SK-N-SH (cell line): Measurements from ENCODE around the gene ENTR1. TPM values are rescaled to one million over a fixed set of nuclear protein-coding genes. Genes with fewer than 3 reads are reported as not detected.

Source experiments
- CTCF ChIA-PET: fragments of 300-600, 350-600 bp; formaldehyde crosslinking; extraction: SDS; loops from one replicate; lab custom pipeline; 2021; lab: Yijun Ruan, JAX
- POLR2A ChIA-PET: fragments of 350-600 bp; sonication (Branson Sonifier 250); formaldehyde crosslinking; extraction: SDS; loops from one replicate; lab custom pipeline; 2020; ENCODE audit warnings: antibody characterized with exemption, inconsistent platforms; lab: Yijun Ruan, JAX
- DNase-seq: peaks from one replicate; pipeline ENCODE4 v3.0.0; 2012
- H2AFZ ChIP-seq: fragments of 200-600 bp; sonication (generic); 2 replicates; pipeline ENCODE4 v1.8.1; 2016; ENCODE audit warnings: antibody characterized with exemption, mild to moderate bottlenecking, low read depth
- H3F3A ChIP-seq: fragments of 200-600 bp; sonication (generic); replicated peaks from 2 replicates; pipeline ENCODE3; 2016; ENCODE audit warnings: antibody characterized with exemption, mild to moderate bottlenecking; ENCODE audit not compliant: insufficient read depth
- H3K27ac ChIP-seq, 2 experiments: fragments of 200-500 bp in 1 of 2; fragments of 200-600 bp in 1 of 2; sonication (Bioruptor generic) in 1 of 2; sonication (generic), shearing (Covaris generic) in 1 of 2; 2 replicates each; pipeline versions ENCODE4 v1.5.1 to v1.6.1; 2014 to 2016; ENCODE audit warnings: low read depth in 2 of 2, inconsistent platforms in 1 of 2, low read length in 1 of 2, mild to moderate bottlenecking in 1 of 2, mixed read lengths in 1 of 2
- H3K27me3 ChIP-seq: fragments of 200-600 bp; sonication (generic), shearing (Covaris generic); 2 replicates; pipeline ENCODE4 v1.6.1; 2016; ENCODE audit warnings: mixed run types; ENCODE audit not compliant: insufficient read depth
- H3K36me3 ChIP-seq, 2 experiments: fragments of 200-500 bp in 1 of 2; fragments of 200-600 bp in 1 of 2; sonication (Bioruptor generic) in 1 of 2; sonication (generic) in 1 of 2; replicated peaks in 1 of 2; 2 replicates each; pipeline versions ENCODE3 to v1.5.1; 2014 to 2016; ENCODE audit warnings: low read length in 1 of 2, mild to moderate bottlenecking in 1 of 2; ENCODE audit not compliant: insufficient read depth in 2 of 2, control insufficient read depth in 1 of 2
- H3K4me1 ChIP-seq, 2 experiments: fragments of 200-500 bp in 1 of 2; fragments of 200-600 bp in 1 of 2; sonication (Bioruptor generic) in 1 of 2; sonication (generic), shearing (Covaris generic) in 1 of 2; 2 replicates each; pipeline versions ENCODE4 v1.5.1 to v1.6.1; 2014 to 2016; ENCODE audit warnings: low read depth in 1 of 2, low read length in 1 of 2, mixed run types in 1 of 2; ENCODE audit not compliant: insufficient read depth in 2 of 2, control insufficient read depth in 1 of 2
- H3K4me2 ChIP-seq: fragments of 200-600 bp; sonication (generic), shearing (Covaris generic); 2 replicates; pipeline ENCODE4 v1.6.1; 2017; ENCODE audit warnings: mixed run types
- H3K4me3 ChIP-seq, 2 experiments: fragments of 200-500 bp in 1 of 2; fragments of 200-600 bp in 1 of 2; sonication (Bioruptor generic) in 1 of 2; sonication (generic), shearing (Covaris generic) in 1 of 2; 2 replicates each; pipeline versions ENCODE4 v1.5.1 to v1.8.1; 2014 to 2016; ENCODE audit warnings: low read depth in 2 of 2, inconsistent platforms in 1 of 2, low read length in 1 of 2, mild to moderate bottlenecking in 1 of 2, mixed read lengths in 1 of 2, moderate library complexity in 1 of 2
- H3K79me2 ChIP-seq: fragments of 200-600 bp; sonication (generic); 2 replicates; pipeline ENCODE4 v1.8.1; 2017; ENCODE audit warnings: mild to moderate bottlenecking; ENCODE audit not compliant: insufficient read depth
- H3K9ac ChIP-seq: fragments of 200-600 bp; sonication (generic); 2 replicates; pipeline ENCODE4 v1.6.1; 2017; ENCODE audit warnings: mixed run types
- H3K9me2 ChIP-seq: fragments of 200-600 bp; sonication (generic); 2 replicates; pipeline ENCODE4 v1.6.1; 2017; ENCODE audit warnings: mixed run types
- H3K9me3 ChIP-seq: fragments of 200-600 bp; sonication (generic); 2 replicates; pipeline ENCODE4 v1.6.1; 2017; ENCODE audit warnings: mixed run types, mild to moderate bottlenecking, moderate library complexity
- H4K20me1 ChIP-seq: fragments of 200-600 bp; sonication (generic); 2 replicates; pipeline ENCODE4 v1.6.1; 2017; ENCODE audit warnings: mild to moderate bottlenecking, mixed run types; ENCODE audit not compliant: insufficient read depth
- CHD2 ChIP-seq: fragments of 150-350 bp; IDR thresholded peaks from 2 replicates; pipeline ENCODE4 v1.6.1; 2018; ENCODE audit warnings: low read length; ENCODE audit not compliant: partially characterized antibody
- FOSL2 ChIP-seq: IDR thresholded peaks from 2 replicates; pipeline ENCODE4 v1.4.0; 2012; ENCODE audit warnings: low read depth, mild to moderate bottlenecking, moderate library complexity, borderline replicate concordance
- GABPA ChIP-seq: IDR thresholded peaks from 2 replicates; pipeline ENCODE4 v1.4.0; 2012; ENCODE audit warnings: low read depth, mild to moderate bottlenecking
- GATA2 ChIP-seq: sonication (generic); formaldehyde crosslinking; IDR thresholded peaks from 2 replicates; pipeline ENCODE4 v1.5.0; 2020; ENCODE audit warnings: mild to moderate bottlenecking, missing genetic modification reagents
- JUND ChIP-seq: IDR thresholded peaks from 2 replicates; pipeline ENCODE4 v1.4.0; 2012
- MAX ChIP-seq: IDR thresholded peaks from 2 replicates; pipeline ENCODE4 v1.4.0; 2012; ENCODE audit warnings: low read depth
- MEF2A ChIP-seq: IDR thresholded peaks from 2 replicates; pipeline ENCODE4 v1.4.0; 2012; ENCODE audit warnings: low read depth, borderline replicate concordance
- MXI1 ChIP-seq: IDR thresholded peaks from 2 replicates; pipeline ENCODE4 v1.6.1; 2012; ENCODE audit warnings: mild to moderate bottlenecking, low read depth, low read length, improper control_type of control experiment
- NFIC ChIP-seq: IDR thresholded peaks from 2 replicates; pipeline ENCODE4 v1.4.0; 2012; ENCODE audit warnings: borderline replicate concordance
- PBX3 ChIP-seq: IDR thresholded peaks from 2 replicates; pipeline ENCODE4; 2012
- POLR2AphosphoS5 ChIP-seq: IDR thresholded peaks from 2 replicates; pipeline ENCODE4 v1.6.1; 2012; ENCODE audit warnings: low read depth, low read length
- TCF12 ChIP-seq: IDR thresholded peaks from 2 replicates; pipeline ENCODE4 v1.4.0; 2012
- WGBS: methylation state at CpG from one replicate; pipeline ENCODE4 v1.1.6; 2017; ENCODE audit warnings: low lambda C conversion rate; 5-methylcytosine and 5-hydroxymethylcytosine counted together
- polyA plus RNA-seq, 3 experiments: library from polyadenylated mRNA; depleted of rRNA; stranded (reverse); fragments of >200 nt; gene quantifications; 2 replicates each; pipeline ENCODE4 v1.2.3, GENCODE V29; 2012

ENTR1 gene
- polyA plus RNA-seq, 1 of the 3 experiments (the other 2 are of a cell fraction) = 71.3 TPM

- ChIA-PET CTCF (interaction anchor here (1.6 to 6.8 kb wide), 5 partner anchors 9 to 48 kb away, joined by 5 to 65 read pairs (median 28); partner anchors contain the start of genes CARD9 and SNAPC4), POLR2A (interaction anchor here (1.4 kb wide), 1 partner anchor 12 kb away, joined by 3 read pairs; no protein-coding TSS in a partner anchor)
- WGBS = 97% methylated on average over 16 of the region's 38 CpGs
- H4K20me1 ChIP-seq = 0 out of 2 replicates have a peak, but pooled peaks cover 3% of the 10 kb centered on the region
- H3K27me3 ChIP-seq = no peaks in the 10 kb centered on the region
- TF ChIP-seq PBX3 (peak; percentile 3; the same call in 1 of the 2 replicates), POLR2AphosphoS5 (no peak; the same call in 1 of the 2 replicates), MAX (no peak), CHD2 (no peak)
- no peaks in the 10 kb centered on the region for H3K9me2 ChIP-seq
- H3K4me1 ChIP-seq = peaks cover 0 to 54% of the 10 kb centered on the region in 2 experiments; a peak in 1 of 4 replicates
- H2AFZ ChIP-seq = no peak overlapping the region
- no peak overlapping the region for H3K9ac ChIP-seq
- no peaks in the 10 kb centered on the region for H3F3A ChIP-seq
- no peak for DNase-seq
- H3K79me2 ChIP-seq = no peaks in the 10 kb centered on the region
- no peak overlapping the region for H3K4me2 ChIP-seq
- no peaks in the 10 kb centered on the region for H3K9me3 ChIP-seq
- H3K4me3 ChIP-seq = no peak overlapping the region
- H3K36me3 ChIP-seq = peaks cover 0 to 22% of the 10 kb centered on the region in 2 experiments
- peak overlapping the region in 1 of 2 experiments; percentile 96; a peak in 2 of 4 replicates for H3K27ac ChIP-seq
Observed at GRCh38 chr9:136359774-136360718, 50.4 kb downstream of the ENTR1 start.

GRCh38 chr9:136358888-136359287 lies 51.5 kb downstream of the ENTR1 start:
- Histone ChIP-seq H4K20me1 (0 out of 2 replicates have a peak, but pooled peaks cover 3% of the 10 kb centered on the region), H3K36me3 (peaks cover 0 to 22% of the 10 kb centered on the region in 2 experiments), H3K4me1 (peaks cover 0 to 52% of the 10 kb centered on the region in 2 experiments; a peak in 1 of 4 replicates), H2AFZ (no peak overlapping the region), H3K27ac (peak overlapping the region in 1 of 2 experiments; percentile 16; a peak in 1 of 4 replicates), H3K4me2 (no peak overlapping the region), H3K79me2 (no peaks in the 10 kb centered on the region), H3K9ac (no peak overlapping the region), H3K9me3 (no peaks in the 10 kb centered on the region), H3K4me3 (no peak overlapping the region)
- DNase-seq = no peak
- no peak for TF ChIP-seq NFIC
- no peak for TF ChIP-seq MEF2A
- no peak for TF ChIP-seq GATA2 (CRISPR knock-in tag)
- no peak for TF ChIP-seq MXI1
- no peak for TF ChIP-seq GABPA
- TF ChIP-seq TCF12 = no peak
- no peak for TF ChIP-seq FOSL2
- TF ChIP-seq JUND = no peak
- TF ChIP-seq, all 33 proteins: peak for 0
- CTCF ChIA-PET = interaction anchor here (1.6 to 1.9 kb wide), 2 partner anchors 13 to 46 kb away, joined by 6 to 7 read pairs; no protein-coding TSS in a partner anchor
- H3K9me2 ChIP-seq = no peaks in the 10 kb centered on the region
- H3F3A ChIP-seq = no peaks in the 10 kb centered on the region
- POLR2A ChIA-PET = no interaction called here
- WGBS = no CpG with 5 or more reads among the region's 2 CpGs
- no peaks in the 10 kb centered on the region for H3K27me3 ChIP-seq
